HG02970 (cell line): ENCODE data around the gene FNDC10.
"Not testable (repeated sequence)": the region's sequence is repeated elsewhere in the genome, so short reads cannot be mapped to it uniquely, and the experiment has no call there.

Experiments
- ATAC-seq: cut with Tn5 transposase; IDR thresholded peaks from one replicate; pipeline ENCODE4 v1.9.1; 2021; ENCODE audit warnings: mild to moderate bottlenecking, moderate library complexity, moderate number of reproducible peaks; ENCODE audit not compliant: unreplicated experiment, low FRiP score

The FNDC10 gene

DNA sequence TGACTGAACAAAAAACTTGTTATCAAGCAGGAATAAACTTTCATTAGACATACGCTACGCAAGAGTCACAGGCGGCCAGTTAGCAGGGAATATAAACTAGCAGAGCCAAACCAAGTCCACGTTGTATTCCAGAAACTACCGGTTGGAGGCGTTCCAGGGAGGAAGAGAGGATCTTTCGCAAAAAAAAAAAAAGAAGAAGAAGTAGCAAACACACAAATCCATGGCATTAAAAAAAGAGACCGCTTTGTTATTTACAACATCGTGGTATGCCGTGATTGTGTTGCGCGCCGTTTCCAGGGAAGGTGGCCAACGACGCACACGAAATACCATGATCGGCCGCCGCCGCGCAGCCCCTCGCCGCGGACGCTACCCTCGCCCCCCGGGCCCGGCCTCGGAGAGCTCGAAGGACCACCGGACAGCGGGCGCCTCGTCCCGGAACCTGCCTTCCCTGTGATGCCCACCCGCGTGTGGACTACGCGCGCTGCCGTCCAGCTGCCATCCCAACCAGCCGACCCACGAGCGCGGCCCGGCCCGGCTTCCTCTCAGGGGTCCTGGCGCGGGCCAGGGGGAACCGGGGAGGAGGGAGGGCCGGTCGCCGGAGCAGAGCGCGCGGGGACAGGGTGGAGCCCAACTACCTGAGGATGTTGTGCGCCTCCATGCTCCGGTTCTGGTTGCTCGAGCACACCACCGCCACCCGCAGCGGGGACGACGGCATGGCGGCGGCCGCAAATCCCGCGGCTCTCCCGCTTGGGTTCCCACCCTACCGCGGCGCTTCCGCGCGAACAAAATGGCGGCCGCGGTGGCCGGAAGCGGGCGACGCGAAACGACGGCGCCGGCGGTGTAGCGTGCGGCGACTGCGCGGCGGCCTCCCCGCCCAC, 25.9 kb downstream of the FNDC10 start:
- peak; percentile 68 for ATAC-seq

DNA sequence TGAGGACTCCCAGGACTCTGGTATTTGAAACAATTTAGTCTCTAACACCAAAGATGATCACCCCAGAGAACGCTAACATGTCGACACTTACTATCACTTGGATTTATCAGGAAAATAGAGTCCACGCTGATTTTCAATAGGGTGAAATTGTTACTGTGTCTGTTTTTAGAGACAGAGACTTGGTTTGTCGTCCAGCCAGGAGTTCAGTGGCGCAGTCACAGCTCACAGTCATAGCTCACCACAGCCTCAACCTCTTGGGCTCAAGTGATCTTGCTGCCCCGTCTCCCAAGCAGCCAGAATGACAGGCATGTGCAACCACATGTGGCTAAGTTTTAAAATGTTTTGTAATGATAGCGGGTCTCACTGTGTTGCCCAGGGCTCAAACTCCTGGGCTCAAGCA, 30.6 kb downstream of the FNDC10 start:
- ATAC-seq: no peak

DNA sequence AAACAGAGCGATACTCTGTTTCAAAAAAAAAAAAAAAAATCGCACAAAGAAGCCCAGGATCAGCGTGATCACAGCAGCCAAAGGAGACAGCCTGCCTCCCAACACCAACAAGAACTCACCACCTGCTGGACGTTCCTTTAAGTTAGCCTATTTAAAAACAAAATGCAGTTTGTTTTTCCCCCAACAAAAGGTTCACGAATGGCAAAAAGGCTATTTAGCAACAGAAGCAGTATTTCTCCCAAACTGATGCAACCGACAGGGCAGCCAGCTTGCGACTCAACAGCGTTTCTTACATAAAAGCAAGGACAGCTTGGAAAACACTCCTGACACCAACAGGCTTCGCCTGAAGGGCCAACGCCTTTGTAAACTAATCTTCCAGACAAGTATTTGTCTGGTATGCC, 32.0 kb downstream of the FNDC10 start:
- ATAC-seq: no peak

DNA sequence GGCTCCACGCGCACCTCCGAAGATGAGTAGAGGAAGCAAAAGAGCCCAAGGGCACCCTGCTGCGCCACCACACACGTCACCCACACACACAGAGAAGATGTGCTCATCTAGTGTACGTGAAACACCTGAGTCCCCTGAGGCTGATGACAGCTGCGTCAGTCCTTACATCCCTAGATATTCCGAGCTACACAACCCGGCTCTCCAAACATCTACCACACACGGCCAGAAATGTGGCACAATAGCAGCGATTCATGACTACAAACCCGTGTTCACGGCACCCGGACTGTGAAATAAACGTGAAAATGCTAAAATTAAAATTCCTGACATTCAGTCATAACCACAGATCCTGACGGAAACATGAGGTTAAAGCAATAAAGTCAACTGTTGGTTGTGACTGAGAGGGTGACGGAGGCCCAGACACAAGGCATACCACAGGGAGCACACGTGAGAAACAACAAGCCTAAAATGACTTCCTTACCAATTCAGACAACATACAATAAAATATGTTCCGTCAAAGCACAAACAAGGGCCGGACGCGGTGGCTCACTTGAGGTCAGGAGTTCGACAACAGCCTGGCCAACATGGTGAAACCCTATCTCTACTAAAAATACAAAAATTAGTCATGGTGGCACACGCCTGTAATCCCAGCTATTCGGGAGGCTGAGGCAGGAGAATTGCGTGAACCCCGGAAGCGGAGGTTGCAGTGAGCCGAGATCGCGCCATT, 32.6 kb downstream of the FNDC10 start:
- no peak for ATAC-seq

DNA sequence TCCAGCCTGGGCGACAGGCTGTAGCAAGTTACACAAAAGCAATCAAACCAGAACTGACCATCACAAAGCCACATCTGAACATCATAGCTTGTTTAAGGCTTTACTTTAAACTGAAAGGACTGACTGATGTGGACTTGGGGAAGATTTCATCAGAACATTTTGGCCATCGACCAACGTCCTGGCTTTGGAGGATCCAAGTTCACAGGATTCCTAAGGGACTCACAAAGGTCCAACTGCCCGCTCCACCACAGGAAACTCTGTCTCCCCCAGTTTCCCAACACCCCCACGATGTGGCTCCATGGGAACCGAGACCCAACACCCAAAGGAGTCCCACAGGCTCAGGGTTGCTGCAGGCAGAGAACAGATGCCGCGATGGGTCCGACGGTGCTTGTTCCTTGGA, 34.6 kb downstream of the FNDC10 start:
- ATAC-seq: no peak

DNA sequence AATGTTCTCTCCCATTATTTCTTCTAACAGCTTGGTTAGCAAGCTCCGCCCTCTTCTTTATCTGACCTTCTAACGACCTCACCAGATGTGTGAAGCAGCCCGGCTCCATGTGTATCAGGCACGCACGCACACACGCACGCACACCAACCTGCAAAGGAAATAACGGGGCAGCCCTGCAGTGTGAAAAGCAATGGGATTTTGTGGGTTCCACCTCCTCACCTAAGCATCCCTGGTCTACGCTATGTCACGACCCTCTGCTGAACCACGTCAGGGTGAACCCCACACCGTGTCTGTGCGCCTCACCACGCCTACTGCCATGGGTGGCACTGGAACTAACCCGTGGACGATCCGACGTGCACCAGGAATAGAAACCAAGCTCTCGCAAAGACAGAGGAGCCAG, 35.7 kb downstream of the FNDC10 start:
- ATAC-seq: no peak

DNA sequence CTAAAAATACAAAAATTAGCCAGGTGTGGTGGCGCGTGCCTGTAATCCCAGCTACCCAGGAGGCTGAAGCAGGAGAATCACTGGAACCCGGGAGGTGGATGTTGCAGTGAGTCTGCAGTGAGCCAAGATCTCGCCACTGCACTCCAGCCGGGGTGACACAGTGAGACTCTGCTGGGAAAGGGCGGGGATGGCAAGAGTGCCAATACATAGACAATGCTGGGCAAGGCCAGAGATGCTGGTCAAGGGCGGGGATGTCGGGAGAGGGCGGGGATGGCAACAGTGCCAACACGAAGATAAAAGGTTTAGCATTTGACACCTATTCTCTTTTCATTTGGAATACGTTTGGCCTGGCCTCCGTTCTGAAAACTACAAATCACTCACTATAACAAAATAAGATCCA, 36.2 kb downstream of the FNDC10 start:
- no peak for ATAC-seq

DNA sequence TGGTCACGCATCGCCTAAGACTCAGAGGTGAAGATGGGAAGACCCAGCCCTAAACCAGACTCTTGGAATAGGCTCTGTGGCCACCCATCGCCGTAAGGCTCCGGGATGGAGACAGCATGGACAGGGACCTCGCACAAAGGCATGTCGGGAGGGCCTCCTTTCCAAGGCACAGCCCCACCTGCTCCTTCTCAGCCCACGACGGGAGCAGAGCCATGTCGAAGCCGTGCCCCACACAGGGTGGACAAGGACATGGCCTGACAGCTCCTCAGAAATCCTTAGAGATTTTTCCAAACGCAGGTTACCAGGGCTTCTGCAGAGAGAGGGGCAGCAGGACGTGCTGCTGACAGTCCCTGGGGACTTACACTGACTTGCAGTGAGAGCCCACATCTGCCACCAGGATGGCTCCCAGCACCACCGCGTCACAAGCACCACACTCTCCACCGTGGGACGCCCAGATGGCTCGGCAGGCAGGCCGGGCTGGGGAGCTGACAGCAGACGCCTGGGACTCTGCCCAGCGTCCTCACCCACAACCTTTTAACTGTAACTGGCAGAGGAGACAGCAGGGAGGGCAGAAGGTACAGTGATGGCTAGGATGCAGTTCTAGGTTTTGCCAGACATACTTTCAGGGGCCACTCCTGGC, 37.3 kb downstream of the FNDC10 start:
- no peak for ATAC-seq

DNA sequence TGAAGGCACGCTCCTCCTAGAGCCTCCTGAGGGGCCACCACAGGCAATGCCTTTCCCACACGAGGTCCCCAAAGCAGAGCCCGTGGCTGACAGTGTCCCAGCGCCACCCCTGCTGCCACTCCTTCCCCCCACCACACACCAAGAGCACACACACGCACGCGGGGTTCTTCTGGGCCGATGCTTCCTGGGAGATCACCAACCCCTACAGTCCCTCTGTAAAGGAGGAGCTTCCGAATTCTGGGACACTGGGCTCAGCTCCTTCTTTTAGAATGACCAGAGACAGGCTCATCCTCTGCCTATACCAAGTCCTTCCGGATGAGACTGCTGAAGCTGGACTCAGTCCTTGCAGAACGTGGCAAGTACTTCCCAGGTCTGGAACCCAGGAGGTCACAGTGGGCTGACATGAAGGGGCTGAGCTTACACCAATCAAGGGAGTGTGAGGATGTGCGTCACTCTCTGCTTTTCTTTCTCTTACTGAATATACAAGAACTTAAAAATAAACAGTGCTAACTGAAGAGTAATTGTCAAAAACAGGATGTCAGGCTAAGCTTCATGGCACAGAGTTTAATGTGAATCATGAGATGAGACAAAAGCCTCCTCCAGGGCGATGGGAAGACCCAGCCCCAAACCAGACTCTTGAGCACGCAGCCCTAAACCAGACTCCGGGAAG, 38.0 kb downstream of the FNDC10 start:
- no peak for ATAC-seq

DNA sequence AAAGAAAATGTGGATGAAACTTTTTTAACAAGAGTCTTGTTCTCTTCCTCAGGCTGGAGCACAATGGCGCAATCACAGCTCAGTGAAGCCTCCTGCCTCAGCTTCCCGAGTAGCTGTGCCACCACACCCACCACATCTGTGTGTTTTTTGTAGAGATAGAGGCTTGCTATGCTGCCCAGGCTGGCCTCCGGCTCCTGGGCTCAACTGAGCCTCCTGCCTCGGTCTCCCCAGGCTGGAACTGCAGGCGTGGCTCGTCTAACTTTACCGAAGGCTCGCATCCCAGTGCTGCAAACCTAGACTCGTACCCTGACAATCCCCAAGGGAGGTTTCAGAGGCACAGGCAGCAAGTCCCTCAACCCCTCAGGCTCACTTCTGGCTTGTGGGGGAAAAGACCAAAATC, 39.8 kb downstream of the FNDC10 start:
- no peak for ATAC-seq

DNA sequence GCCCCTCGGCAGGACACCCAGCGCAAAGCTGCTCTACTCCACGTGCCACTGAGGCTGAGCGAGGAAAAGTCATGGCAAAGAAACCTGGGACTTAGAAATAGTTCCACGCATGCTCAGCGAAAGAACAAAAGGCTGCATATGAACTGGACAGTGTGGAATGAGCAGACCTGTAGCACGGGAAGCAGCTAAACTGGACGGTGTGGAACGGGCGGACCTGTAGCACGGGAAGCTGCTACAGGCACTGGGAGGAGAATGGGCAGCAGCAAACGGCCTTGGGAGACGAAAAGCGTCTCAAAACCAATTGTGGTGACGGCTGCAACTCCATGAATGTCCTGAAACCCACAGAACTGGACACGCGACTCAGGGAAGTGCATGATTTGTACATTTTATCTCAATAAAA, 40.9 kb downstream of the FNDC10 start:
- ATAC-seq: no peak

DNA sequence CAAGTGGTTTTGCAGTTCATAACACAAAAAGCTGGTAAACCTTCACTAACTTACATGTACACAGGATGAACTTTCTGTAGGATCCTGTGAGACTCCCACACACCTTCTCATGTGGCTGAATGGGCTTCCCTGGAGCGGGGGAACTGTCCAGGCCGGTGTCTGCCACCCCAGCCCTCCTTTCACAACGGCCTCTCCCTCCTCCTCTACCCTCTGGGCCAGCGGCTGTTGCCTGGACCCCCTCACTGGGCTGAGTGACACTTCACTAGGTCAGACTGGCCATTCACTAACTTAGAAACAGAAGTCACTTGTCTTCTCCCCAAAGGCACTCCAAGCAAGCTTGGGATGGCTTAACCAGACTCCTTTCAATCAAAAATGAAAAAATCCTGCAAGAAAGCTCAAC, 41.3 kb downstream of the FNDC10 start:
- ATAC-seq: no peak

DNA sequence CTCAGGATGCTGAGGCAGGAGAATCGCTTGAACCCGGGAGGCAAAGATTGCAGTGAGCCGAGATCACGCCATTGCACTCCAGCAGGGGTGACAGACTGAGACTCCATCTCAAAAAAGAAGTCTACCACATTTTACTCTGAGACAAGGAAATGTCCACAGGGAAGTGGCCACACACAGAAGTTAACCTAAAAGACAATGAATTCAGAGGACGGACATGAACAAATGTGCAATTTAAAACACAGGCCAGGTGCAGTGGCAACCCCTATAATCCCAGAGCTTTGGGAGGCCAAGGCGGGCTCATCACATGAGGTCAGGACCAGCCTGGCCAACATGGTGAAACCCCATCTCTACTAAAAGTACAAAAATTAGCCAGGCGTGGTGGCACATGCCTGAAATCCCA, 42.2 kb downstream of the FNDC10 start:
- not testable (repeated sequence) for ATAC-seq

DNA sequence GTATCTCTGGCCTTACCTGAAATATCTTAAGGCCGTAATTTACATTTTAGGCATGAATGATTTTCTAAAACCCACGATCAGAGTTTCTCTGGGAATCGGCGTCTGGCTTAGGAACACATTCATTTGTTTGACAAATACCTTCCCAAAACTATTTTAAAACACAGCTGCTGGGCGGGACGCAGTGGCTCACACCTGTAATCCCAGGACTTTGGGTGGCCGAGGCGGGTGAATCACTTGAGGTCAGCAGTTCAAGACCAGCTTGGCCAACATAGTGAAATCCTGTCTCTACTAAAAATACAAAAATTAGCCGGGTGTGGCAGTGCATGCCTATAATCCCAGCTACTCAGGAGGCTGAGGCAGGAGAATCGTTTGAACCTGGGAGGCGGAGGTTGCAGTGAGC, 43.0 kb downstream of the FNDC10 start:
- ATAC-seq: not testable (repeated sequence)

DNA sequence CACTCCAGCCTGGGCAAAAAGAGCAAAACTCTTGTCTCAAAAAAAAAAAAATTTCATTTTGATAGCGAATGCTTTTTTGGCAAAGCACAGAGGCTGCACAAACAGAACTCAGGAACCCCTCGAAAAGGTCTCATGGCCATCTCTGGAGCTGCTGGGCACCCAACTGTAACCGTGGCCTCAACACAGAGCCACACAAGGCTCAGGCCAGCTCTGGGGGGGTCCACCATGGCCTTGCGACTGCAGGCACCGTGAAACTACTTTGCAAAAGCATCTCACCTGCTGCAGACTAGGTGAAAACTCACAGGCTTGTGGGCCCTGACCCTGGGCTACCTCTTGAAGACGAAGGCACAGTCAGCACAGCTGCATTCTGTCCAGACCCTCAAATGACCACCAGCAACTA, 43.4 kb downstream of the FNDC10 start:
- no peak for ATAC-seq

DNA sequence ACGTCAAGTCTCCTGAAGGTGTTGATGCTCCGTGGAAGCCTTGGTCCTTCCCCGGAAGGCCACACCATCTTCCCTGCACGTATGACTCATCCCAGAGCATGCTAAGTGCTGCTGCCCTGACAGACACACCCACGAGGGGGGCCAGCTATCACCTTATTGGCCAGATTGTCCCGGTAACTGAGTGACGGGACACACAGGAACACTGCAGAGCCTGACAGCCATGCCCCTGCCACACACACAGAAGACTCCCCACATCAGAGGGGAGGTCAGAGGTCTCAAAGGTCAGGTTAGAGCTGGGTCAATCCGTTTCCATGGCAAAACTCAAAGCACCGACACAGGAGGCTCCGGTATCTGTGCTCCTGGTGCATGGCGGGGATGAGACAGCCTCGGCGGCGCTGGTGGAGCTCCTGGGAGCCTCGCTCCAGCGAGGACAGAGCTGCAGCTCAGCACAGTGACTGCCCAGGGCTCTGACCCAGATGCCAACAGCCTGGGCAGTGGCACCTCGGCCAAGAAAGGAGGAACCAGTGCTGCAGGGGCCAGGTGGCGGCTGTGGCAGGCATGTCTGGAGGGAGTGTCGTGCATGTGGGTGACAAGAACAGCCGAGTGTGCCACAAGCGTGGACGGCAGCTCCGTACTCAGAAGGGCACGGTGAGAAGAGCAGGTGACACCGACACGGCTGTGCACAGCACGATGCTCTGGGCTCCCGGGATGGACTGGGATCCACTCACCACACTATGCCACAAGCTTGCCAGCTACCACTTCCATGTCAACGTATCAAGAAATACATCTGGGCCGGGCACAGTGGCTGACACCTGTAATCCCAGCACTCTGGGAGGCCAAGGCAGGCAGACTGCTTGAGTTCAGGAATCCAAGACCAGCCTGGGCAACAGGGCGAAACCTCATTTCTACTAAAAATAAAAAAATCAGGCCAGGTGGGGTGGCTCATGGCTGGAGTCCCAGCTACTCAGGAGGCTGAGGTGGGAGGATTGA, 44.7 kb downstream of the FNDC10 start:
- no peak for ATAC-seq

DNA sequence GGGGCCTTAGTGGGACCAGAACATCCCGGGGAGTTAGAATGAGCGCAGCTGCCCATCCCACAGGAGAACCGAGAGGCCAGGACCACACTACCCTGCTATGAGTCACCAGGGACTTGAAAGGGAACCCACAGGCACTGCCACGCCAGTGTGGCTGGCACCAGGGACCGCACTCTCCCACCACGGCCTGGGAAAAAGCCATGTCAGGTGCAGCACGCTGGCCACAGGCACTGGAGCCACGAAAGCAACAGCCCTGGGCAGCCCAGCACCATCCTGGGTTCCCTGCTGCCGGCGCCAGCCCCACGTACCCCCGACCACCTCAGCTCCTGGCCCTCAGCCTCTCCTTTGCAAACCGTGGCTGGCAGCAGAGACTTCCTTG, 45.4 kb downstream of the FNDC10 start:
- ATAC-seq: no peak

DNA sequence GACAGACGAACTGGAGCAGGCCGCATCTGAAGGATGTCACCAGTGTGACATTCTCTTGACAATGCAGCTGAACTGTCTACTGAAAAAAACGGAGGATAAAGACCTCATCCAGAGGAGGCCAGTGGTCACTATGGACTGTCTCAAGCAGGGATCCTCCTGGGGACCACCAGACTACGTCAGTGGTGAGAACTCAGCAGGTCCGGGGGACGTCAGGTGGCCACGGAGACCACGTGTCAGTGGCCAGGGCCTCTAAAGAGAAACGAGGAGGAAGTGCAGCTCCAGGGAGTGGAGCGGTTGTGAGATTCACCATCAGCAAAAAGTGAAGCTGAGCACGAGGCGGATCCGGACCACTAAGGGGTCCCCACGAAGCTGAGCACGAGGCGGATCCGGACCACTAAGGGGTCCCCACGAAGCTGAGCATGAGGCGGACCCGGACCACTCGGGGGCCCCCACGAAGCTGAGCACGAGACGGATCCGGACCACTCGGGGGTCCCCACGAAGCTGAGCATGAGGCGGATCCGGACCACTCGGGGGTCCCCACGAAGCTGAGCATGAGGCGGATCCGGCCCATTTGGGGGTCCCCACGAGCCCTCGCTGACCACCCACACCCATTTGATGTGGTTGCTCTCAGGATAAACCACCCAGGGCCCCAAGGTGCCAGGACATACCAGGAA, 46.0 kb downstream of the FNDC10 start:
- ATAC-seq: no peak

DNA sequence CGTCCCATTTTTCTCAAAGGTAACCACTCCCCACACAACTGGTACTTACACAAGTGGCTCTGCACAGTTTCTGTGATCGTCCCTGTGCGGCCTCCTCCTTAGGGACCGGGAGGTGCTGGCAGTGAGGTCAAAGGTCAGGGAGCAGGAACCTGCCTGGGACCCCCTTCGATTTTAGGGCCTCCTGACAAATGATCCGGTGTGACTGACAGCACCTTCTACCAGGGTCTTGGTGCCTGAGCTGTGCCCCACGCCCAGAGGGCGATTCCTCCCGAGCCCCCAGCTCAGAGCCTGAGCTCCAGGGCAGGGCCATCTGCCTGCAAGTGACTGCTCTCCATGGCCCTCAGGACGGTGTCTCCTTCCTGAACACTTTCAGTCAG, 47.7 kb downstream of the FNDC10 start:
- no peak for ATAC-seq
